ENCODE results near the gene IGFBP4. TPM values are rescaled to one million over a fixed set of nuclear protein-coding genes. Genes with fewer than 3 reads are reported as not detected.

The IGFBP4 gene
- total and polyA plus RNA-seq, 10 of the 15 experiments (the other 5 are each of a cell fraction or from before 2014, with no cell fraction given) = 2.4 to 22.3 (median 6.6) TPM

DNA sequence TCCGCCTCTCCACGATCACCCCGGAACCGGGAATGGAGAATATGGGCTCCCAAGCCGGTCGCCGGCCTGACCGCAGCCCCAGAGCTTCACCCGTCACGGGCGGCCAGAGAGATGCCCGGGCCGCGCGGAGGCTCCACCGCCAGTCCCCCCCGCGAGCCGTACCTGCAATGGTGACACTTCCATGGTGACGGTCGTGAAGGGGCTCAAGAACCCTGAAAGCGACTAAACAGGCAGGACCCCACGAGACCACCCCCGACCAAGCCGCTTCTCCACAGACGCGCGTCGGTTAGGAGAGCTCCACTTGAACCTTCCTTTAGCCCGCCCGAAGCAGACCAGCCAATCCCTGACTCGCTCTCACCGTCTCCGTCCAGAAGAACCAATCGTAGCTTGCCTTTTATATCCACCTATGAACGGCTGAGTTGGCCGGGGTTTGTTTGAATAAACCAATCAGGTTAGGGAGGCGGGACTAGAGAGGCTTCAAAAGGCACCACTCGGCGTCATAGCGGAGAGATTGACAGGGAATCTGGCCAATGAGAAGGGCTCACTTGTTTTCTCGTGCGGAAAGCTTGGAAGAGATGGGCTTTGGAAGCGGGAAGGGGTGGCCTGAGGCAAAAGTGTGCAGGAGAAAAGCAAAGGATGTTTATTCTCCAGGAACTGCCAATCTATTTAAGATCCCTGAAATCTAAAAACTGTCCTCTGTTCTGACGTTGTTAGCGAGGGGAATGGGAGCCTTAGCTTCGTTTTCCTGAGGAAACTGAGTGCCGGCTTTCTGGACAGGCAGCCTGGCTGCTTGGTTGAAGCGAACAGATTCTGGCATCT lies 25.4 kb upstream of the IGFBP4 start, which contains the start of gene TOP2A:
Gene TOP2A (minus strand): TSS at position 288 of the 819 bp plus-strand sequence. CDS start 105 bp downstream, at position 183.
- Histone ChIP-seq H3K9me3 (replicated peaks; ENCODE audit: control insufficient read depth, insufficient read depth, low read length) (no peaks in the 10 kb centered on the region), H3K36me3 (ENCODE audit: control insufficient read depth in 2 of 2, insufficient read depth in 2 of 2, low read length in 1 of 2) (peaks cover 0 to 3% of the 10 kb centered on the region in 2 experiments; a peak in 1 of 4 replicates), H3K9ac (ENCODE audit: control insufficient read depth, insufficient read depth, low read length) (peak within 1 kb of the TSS; percentile 79), H3K27me3 (replicated peaks in 1 of 2; ENCODE audit: control insufficient read depth in 2 of 2, insufficient read depth in 2 of 2, low read length in 1 of 2) (no peaks in the 10 kb centered on the region; a peak in 1 of 4 replicates), H3K79me2 (ENCODE audit: control insufficient read depth, insufficient read depth, low read length) (peaks cover 30% of the 10 kb centered on the region), H3K4me2 (ENCODE audit: control insufficient read depth, insufficient read depth) (peak within 1 kb of the TSS; percentile 69), H4K20me1 (ENCODE audit: control insufficient read depth, insufficient read depth) (no peaks in the 10 kb centered on the region), H3K27ac (ENCODE audit: control insufficient read depth, insufficient read depth) (peak within 1 kb of the TSS; percentile 62), H3K4me1 (ENCODE audit: control insufficient read depth, insufficient read depth, low read length) (no peaks in the 10 kb centered on the region; the same call in 1 of the 2 replicates), H2AFZ (ENCODE audit: control insufficient read depth, low read depth, low read length) (peak within 1 kb of the TSS; percentile 96), H3K4me3 (peak within 1 kb of the TSS; percentile 94)
- WGBS (ENCODE audit: insufficient coverage, insufficient replicate concordance, low lambda C conversion rate, missing lambda C conversion rate) = 1% methylated on average over 49 of the region's 49 CpGs
- intact Hi-C loops (cut with micrococcal nuclease; ENCODE audit: unreplicated experiment) = loop anchor here (10.0 kb wide), 1 partner anchor 103 kb away; no protein-coding TSS in a partner anchor
- ChIA-PET SMC1A (ENCODE audit: uncharacterized antibody, unreplicated experiment) (interaction anchor here (0.5 to 10.1 kb wide), 24 partner anchors 9 to 1245 kb away, joined by 3 to 106 read pairs (median 3); no protein-coding TSS in a partner anchor), RAD21 (ENCODE audit: unreplicated experiment) (interaction anchor here (0.7 to 4.8 kb wide), 27 partner anchors 9 to 1245 kb away, joined by 3 to 88 read pairs (median 4); partner anchors contain the start of gene IGFBP4), POLR2A (interaction anchor here (0.6 to 3.8 kb wide), 17 partner anchors 8 to 401 kb away, joined by 3 to 21 read pairs (median 4); no protein-coding TSS in a partner anchor), CTCF (interaction anchor here (0.6 to 5.5 kb wide), 32 partner anchors 9 to 437 kb away, joined by 3 to 86 read pairs (median 6); partner anchors contain the start of genes CASC3, IGFBP4, PSMD3 and RARA)
- in situ Hi-C loops (cut with MboI) = no loop called here
- FAIRE-seq = peak; percentile 99
- ATAC-seq = peak; percentile 97
- DNase-seq (ENCODE audit: low read depth, low spot score) = peak; percentile 99
- BruUV-seq (replicated peaks) = TSS peak; percentile 72
- TF ChIP-seq, protein P1, sequence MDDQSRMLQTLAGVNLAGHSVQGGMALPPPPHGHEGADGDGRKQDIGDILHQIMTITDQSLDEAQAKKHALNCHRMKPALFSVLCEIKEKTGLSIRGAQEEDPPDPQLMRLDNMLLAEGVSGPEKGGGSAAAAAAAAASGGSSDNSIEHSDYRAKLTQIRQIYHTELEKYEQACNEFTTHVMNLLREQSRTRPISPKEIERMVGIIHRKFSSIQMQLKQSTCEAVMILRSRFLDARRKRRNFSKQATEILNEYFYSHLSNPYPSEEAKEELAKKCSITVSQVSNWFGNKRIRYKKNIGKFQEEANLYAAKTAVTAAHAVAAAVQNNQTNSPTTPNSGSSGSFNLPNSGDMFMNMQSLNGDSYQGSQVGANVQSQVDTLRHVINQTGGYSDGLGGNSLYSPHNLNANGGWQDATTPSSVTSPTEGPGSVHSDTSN (IDR thresholded peaks at IDR 0.05; ENCODE audit: insufficient replicate concordance, low read depth, low read length) = peak; percentile 100
- TF ChIP-seq POLR2AphosphoS5 (IDR thresholded peaks at IDR 0.05; ENCODE audit: low read length) = peak; percentile 78
- TF ChIP-seq, protein P2, sequence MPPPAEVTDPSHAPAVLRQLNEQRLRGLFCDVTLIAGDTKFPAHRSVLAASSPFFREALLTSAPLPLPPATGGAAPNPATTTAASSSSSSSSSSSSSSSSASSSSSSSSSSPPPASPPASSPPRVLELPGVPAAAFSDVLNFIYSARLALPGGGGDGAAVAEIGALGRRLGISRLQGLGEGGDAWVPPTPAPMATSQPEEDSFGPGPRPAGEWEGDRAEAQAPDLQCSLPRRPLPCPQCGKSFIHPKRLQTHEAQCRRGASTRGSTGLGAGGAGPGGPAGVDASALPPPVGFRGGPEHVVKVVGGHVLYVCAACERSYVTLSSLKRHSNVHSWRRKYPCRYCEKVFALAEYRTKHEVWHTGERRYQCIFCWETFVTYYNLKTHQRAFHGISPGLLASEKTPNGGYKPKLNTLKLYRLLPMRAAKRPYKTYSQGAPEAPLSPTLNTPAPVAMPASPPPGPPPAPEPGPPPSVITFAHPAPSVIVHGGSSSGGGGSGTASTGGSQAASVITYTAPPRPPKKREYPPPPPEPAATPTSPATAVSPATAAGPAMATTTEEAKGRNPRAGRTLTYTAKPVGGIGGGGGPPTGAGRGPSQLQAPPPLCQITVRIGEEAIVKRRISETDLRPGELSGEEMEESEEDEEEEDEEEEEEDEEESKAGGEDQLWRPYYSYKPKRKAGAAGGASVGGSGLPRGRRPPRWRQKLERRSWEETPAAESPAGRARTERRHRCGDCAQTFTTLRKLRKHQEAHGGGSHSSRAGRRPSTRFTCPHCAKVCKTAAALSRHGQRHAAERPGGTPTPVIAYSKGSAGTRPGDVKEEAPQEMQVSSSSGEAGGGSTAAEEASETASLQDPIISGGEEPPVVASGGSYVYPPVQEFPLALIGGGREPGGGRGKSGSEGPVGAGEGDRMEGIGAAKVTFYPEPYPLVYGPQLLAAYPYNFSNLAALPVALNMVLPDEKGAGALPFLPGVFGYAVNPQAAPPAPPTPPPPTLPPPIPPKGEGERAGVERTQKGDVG (CRISPR knock-in tag; IDR thresholded peaks at IDR 0.05) = no peak
- TF ChIP-seq, protein P3, sequence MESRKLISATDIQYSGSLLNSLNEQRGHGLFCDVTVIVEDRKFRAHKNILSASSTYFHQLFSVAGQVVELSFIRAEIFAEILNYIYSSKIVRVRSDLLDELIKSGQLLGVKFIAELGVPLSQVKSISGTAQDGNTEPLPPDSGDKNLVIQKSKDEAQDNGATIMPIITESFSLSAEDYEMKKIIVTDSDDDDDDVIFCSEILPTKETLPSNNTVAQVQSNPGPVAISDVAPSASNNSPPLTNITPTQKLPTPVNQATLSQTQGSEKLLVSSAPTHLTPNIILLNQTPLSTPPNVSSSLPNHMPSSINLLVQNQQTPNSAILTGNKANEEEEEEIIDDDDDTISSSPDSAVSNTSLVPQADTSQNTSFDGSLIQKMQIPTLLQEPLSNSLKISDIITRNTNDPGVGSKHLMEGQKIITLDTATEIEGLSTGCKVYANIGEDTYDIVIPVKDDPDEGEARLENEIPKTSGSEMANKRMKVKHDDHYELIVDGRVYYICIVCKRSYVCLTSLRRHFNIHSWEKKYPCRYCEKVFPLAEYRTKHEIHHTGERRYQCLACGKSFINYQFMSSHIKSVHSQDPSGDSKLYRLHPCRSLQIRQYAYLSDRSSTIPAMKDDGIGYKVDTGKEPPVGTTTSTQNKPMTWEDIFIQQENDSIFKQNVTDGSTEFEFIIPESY (IDR thresholded peaks at IDR 0.05) = no peak
- no peak for TF ChIP-seq TARDBP (IDR thresholded peaks at IDR 0.05; ENCODE audit: borderline replicate concordance)
- TF ChIP-seq PAX5 (IDR thresholded peaks at IDR 0.05; ENCODE audit: borderline replicate concordance, low read depth, low read length) = no peak
- TF ChIP-seq TAF1 (IDR thresholded peaks at IDR 0.05; ENCODE audit: borderline replicate concordance, low read depth, low read length) = peak; percentile 34; the same call in 1 of the 2 replicates
- no peak for TF ChIP-seq ESRRA (IDR thresholded peaks at IDR 0.05; ENCODE audit: low read length)
- TF ChIP-seq WRNIP1 (IDR thresholded peaks at IDR 0.05; ENCODE audit: borderline replicate concordance, low read depth, low read length) = no peak
- peak; percentile 51 to 76; a peak in 2 of 4 replicates for TF ChIP-seq BHLHE40 (IDR thresholded peaks at IDR 0.05; ENCODE audit: borderline replicate concordance in 1 of 2, low read depth in 2 of 2, low read length in 1 of 2)
- TF ChIP-seq RCOR1 (conservative IDR thresholded peaks at IDR 0.05; ENCODE audit: low read depth, low read length) = no peak
- TF ChIP-seq RAD21 (IDR thresholded peaks at IDR 0.05; ENCODE audit: insufficient read depth, low read depth, low read length) = no peak
- TF ChIP-seq, protein P4, sequence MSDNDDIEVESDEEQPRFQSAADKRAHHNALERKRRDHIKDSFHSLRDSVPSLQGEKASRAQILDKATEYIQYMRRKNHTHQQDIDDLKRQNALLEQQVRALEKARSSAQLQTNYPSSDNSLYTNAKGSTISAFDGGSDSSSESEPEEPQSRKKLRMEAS (IDR thresholded peaks at IDR 0.05; ENCODE audit: low read depth, low read length) = peak; percentile 50; the same call in 1 of the 2 replicates
- peak; percentile 82 for TF ChIP-seq LARP7 (IDR thresholded peaks at IDR 0.05)
- peak; percentile 67 for TF ChIP-seq IKZF1 (conservative IDR thresholded peaks at IDR 0.05)
